Measurements from ENCODE around the gene AURKA.
A peak's percentile ranks its signal among the peaks of the same experiment; 100 is the strongest.
"Not testable (repeated sequence)": the region's sequence is repeated elsewhere in the genome, so short reads cannot be mapped to it uniquely, and the experiment has no call there.

The AURKA gene

GRCh38 chr20:56345911-56346310 lies 46.1 kb downstream of the AURKA start:
- Histone ChIP-seq H3K79me2 (no peaks in the 10 kb centered on the region), H3K9me3 (ENCODE audit: control insufficient read depth, low read length) (no peaks in the 10 kb centered on the region), H3K4me3 (ENCODE audit: low read depth, low read length) (no peak overlapping the region), H3K36me3 (ENCODE audit: control insufficient read depth, insufficient read depth, low read length) (no peaks in the 10 kb centered on the region), H2AFZ (no peak overlapping the region), H3K27ac (no peak overlapping the region), H3K4me2 (ENCODE audit: low read length) (no peak overlapping the region), H3K27me3 (ENCODE audit: control insufficient read depth, insufficient read depth, low read length) (no peaks in the 10 kb centered on the region), H3K9ac (no peak overlapping the region), H3K4me1 (no peaks in the 10 kb centered on the region)
- no peak for TF ChIP-seq CTCF (IDR thresholded peaks at IDR 0.05)

DNA sequence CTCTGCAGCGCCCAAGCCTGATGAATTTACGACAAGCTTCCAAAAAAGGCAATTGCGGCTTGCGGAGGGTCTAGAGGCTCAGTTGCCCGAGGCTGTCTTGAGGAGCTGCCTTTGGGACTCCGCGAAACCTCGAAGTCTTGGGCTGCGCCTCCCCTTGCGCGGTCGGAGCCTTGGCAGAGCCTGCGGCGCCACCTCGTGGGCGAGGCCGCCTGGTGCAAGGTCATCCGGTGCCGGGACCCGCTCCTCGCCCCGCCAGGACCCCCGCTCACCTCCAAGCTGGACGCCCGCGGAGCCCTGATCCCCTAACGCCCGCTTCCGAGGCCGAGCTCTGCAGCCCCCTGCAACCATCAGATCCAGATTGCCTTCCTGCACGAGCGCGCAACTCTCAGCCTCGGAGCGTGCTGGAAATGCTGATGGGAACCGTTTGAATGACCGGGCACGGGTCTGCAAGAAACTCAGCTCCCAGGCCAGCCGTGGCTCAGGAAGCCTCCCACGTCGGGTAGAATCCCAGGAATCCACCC lies 48.1 kb downstream of the AURKA start:
- TF ChIP-seq CTCF (IDR thresholded peaks at IDR 0.05) = no peak
- Histone ChIP-seq H3K4me2 (ENCODE audit: low read length) (peak overlapping the region; percentile 42), H3K27ac (no peak overlapping the region), H2AFZ (no peak overlapping the region), H3K4me3 (ENCODE audit: low read depth, low read length) (no peak overlapping the region), H3K9me3 (ENCODE audit: control insufficient read depth, low read length) (no peaks in the 10 kb centered on the region), H3K79me2 (no peaks in the 10 kb centered on the region), H3K4me1 (no peaks in the 10 kb centered on the region), H3K36me3 (ENCODE audit: control insufficient read depth, insufficient read depth, low read length) (no peaks in the 10 kb centered on the region), H3K9ac (no peak overlapping the region), H3K27me3 (ENCODE audit: control insufficient read depth, insufficient read depth, low read length) (no peaks in the 10 kb centered on the region)

- no peak overlapping the region for H2AFZ ChIP-seq
- no peak overlapping the region for H3K27ac ChIP-seq
- H3K9me3 ChIP-seq (ENCODE audit: control insufficient read depth, low read length) = no peaks in the 10 kb centered on the region
- no peak for TF ChIP-seq CTCF (IDR thresholded peaks at IDR 0.05)
- no peak overlapping the region for H3K9ac ChIP-seq
- no peaks in the 10 kb centered on the region for H3K79me2 ChIP-seq
- H3K27me3 ChIP-seq (ENCODE audit: control insufficient read depth, insufficient read depth, low read length) = no peaks in the 10 kb centered on the region
- H3K36me3 ChIP-seq (ENCODE audit: control insufficient read depth, insufficient read depth, low read length) = no peaks in the 10 kb centered on the region
- H3K4me1 ChIP-seq = no peaks in the 10 kb centered on the region
- H3K4me2 ChIP-seq (ENCODE audit: low read length) = no peak overlapping the region
- H3K4me3 ChIP-seq (ENCODE audit: low read depth, low read length) = no peak overlapping the region
These were observed 49.2 kb downstream of the AURKA start for GRCh38 chr20:56342783-56343182.

- H3K79me2 ChIP-seq; H2AFZ ChIP-seq; H3K4me2 ChIP-seq (ENCODE audit: low read length); H3K4me1 ChIP-seq; H3K9ac ChIP-seq; H3K27me3 ChIP-seq (ENCODE audit: control insufficient read depth, insufficient read depth, low read length); H3K36me3 ChIP-seq (ENCODE audit: control insufficient read depth, insufficient read depth, low read length); H3K4me3 ChIP-seq (ENCODE audit: low read depth, low read length); H3K9me3 ChIP-seq (ENCODE audit: control insufficient read depth, low read length); H3K27ac ChIP-seq: not testable (repeated sequence)
These were observed 55.3 kb downstream of the AURKA start for GRCh38 chr20:56336709-56337108.

- Histone ChIP-seq H3K9me3 (ENCODE audit: control insufficient read depth, low read length) (no peaks in the 10 kb centered on the region), H3K36me3 (ENCODE audit: control insufficient read depth, insufficient read depth, low read length) (no peaks in the 10 kb centered on the region), H2AFZ (no peak overlapping the region), H3K4me2 (ENCODE audit: low read length) (no peak overlapping the region), H3K27ac (no peak overlapping the region), H3K9ac (no peak overlapping the region), H3K27me3 (ENCODE audit: control insufficient read depth, insufficient read depth, low read length) (no peaks in the 10 kb centered on the region), H3K4me1 (no peaks in the 10 kb centered on the region), H3K79me2 (no peaks in the 10 kb centered on the region), H3K4me3 (ENCODE audit: low read depth, low read length) (no peak overlapping the region)
- no peak for TF ChIP-seq CTCF (IDR thresholded peaks at IDR 0.05)
These were observed 63.2 kb downstream of the AURKA start for GRCh38 chr20:56328861-56329260.
